ENCODE data around the gene PALD1.

Gene PALD1

DNA sequence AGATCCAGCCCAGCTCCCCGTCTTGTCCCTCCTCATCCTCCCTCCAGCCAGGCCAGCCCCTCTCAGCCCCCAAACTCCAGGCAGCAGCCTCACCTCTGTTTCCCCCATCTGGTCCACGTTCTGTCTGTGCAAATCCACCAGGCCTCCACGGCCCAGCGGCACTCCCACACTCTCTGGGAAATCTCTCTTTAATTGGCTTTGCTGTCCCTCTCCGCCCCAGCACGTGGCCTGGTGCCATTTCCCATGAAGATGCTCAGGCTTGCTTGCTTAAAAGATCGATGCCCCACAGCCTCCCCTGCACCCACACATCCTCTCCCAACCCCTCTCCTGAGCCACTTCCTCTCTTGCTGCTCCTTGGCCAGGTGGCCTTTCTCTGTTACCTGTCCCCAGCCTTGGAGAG is 84.7 kb downstream of the PALD1 start:
- no peak overlapping the region for H3K27ac ChIP-seq (ENCODE audit: low read depth, low read length)
- H3K27me3 ChIP-seq (ENCODE audit: control insufficient read depth, low read length) = no peaks in the 10 kb centered on the region
- H3K79me2 ChIP-seq (ENCODE audit: control insufficient read depth, low read length) = no peaks in the 10 kb centered on the region
- no peaks in the 10 kb centered on the region for H4K20me1 ChIP-seq (ENCODE audit: control insufficient read depth, insufficient read depth, low read depth, low read length)
- H3F3A ChIP-seq (ENCODE audit: control insufficient read depth, insufficient read depth) = no peaks in the 10 kb centered on the region
- H3K4me1 ChIP-seq (ENCODE audit: control insufficient read depth, low read length) = peaks cover 49% of the 10 kb centered on the region
- H3K9me3 ChIP-seq (ENCODE audit: control insufficient read depth, insufficient read depth, low read length) = no peaks in the 10 kb centered on the region
- no peak overlapping the region for H3K4me2 ChIP-seq (ENCODE audit: low read length)
- no peaks in the 10 kb centered on the region for H3K9me2 ChIP-seq (replicated peaks; ENCODE audit: control insufficient read depth, low read length)
- peaks cover 30% of the 10 kb centered on the region for H3K36me3 ChIP-seq (ENCODE audit: control insufficient read depth, low read length)
- TF ChIP-seq EZH2phosphoT487 (IDR thresholded peaks at IDR 0.05; ENCODE audit: borderline replicate concordance, low read length) = no peak
- TF ChIP-seq, protein P1, sequence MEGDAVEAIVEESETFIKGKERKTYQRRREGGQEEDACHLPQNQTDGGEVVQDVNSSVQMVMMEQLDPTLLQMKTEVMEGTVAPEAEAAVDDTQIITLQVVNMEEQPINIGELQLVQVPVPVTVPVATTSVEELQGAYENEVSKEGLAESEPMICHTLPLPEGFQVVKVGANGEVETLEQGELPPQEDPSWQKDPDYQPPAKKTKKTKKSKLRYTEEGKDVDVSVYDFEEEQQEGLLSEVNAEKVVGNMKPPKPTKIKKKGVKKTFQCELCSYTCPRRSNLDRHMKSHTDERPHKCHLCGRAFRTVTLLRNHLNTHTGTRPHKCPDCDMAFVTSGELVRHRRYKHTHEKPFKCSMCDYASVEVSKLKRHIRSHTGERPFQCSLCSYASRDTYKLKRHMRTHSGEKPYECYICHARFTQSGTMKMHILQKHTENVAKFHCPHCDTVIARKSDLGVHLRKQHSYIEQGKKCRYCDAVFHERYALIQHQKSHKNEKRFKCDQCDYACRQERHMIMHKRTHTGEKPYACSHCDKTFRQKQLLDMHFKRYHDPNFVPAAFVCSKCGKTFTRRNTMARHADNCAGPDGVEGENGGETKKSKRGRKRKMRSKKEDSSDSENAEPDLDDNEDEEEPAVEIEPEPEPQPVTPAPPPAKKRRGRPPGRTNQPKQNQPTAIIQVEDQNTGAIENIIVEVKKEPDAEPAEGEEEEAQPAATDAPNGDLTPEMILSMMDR (IDR thresholded peaks at IDR 0.05; ENCODE audit: low read depth, low read length, poor library complexity, severe bottlenecking) = no peak
- H3K4me3 ChIP-seq (ENCODE audit: low read length) = no peak overlapping the region

DNA sequence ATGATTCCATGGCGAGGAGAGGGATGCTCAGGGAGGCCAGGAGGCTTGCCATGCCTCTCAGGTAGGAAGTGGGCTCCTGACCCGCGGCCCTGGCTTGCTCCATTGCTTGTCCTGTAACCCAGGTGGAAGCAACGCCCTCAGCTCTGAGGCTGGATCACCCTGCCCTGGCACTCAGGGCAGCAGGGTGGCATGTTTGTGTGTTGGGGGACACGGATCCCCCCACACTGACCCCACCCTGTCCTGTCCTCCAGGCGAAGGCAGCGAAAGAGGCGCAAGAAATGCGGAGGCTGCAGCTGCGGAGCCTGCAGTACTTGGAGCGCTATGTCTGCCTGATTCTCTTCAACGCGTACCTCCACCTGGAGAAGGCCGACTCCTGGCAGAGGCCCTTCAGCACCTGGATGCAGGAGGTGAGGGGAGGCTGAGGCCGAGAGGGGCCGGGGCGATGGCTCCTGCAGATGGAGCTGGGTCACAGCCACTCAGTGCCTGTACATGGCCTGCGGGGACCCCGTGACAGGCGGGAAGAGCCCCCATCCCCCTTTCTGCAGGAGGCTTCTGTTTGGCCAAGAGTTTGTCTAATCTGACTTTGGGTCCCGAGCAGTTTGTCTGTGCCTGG is 85.7 kb downstream of the PALD1 start:
- Histone ChIP-seq H3F3A (ENCODE audit: control insufficient read depth, insufficient read depth) (no peaks in the 10 kb centered on the region), H3K4me3 (ENCODE audit: low read length) (no peak overlapping the region), H3K4me2 (ENCODE audit: low read length) (no peak overlapping the region), H3K4me1 (ENCODE audit: control insufficient read depth, low read length) (peaks cover 40% of the 10 kb centered on the region), H3K36me3 (ENCODE audit: control insufficient read depth, low read length) (peaks cover 35% of the 10 kb centered on the region), H3K27ac (ENCODE audit: low read depth, low read length) (no peak overlapping the region), H3K79me2 (ENCODE audit: control insufficient read depth, low read length) (no peaks in the 10 kb centered on the region), H4K20me1 (ENCODE audit: control insufficient read depth, insufficient read depth, low read depth, low read length) (no peaks in the 10 kb centered on the region), H3K9me2 (replicated peaks; ENCODE audit: control insufficient read depth, low read length) (no peaks in the 10 kb centered on the region), H3K27me3 (ENCODE audit: control insufficient read depth, low read length) (no peaks in the 10 kb centered on the region), H3K9me3 (ENCODE audit: control insufficient read depth, insufficient read depth, low read length) (no peaks in the 10 kb centered on the region)
- no peak for TF ChIP-seq EZH2phosphoT487 (IDR thresholded peaks at IDR 0.05; ENCODE audit: borderline replicate concordance, low read length)
- TF ChIP-seq, protein P1 (IDR thresholded peaks at IDR 0.05; ENCODE audit: low read depth, low read length, poor library complexity, severe bottlenecking) = no peak

DNA sequence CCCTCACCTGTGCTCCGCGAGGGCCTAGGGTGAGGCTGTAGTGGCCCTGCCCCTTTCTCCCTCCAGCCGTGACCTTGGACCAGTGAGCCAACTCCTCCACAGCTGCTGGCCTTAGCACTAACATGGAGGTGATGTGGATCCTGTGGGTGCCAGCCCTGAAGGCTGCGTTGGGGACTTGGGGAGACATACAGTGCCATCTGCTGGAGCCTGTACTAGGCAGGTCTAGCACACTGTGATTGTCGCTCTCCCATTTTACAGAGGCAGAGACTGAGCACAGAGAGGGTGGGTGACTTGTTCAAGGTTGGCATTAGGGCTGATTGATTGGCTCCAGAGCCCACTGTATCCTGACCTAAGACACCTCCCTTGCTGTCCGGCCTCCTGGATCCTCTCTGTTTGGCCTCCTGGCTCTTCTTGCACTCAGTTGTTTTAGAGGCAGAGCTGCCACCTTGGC is 86.4 kb downstream of the PALD1 start:
- no peak overlapping the region for H3K4me2 ChIP-seq (ENCODE audit: low read length)
- no peak for TF ChIP-seq EZH2phosphoT487 (IDR thresholded peaks at IDR 0.05; ENCODE audit: borderline replicate concordance, low read length)
- TF ChIP-seq, protein P1 (IDR thresholded peaks at IDR 0.05; ENCODE audit: low read depth, low read length, poor library complexity, severe bottlenecking) = peak; percentile 43
- H3F3A ChIP-seq (ENCODE audit: control insufficient read depth, insufficient read depth) = no peaks in the 10 kb centered on the region
- no peaks in the 10 kb centered on the region for H3K9me3 ChIP-seq (ENCODE audit: control insufficient read depth, insufficient read depth, low read length)
- H3K4me3 ChIP-seq (ENCODE audit: low read length) = no peak overlapping the region
- no peaks in the 10 kb centered on the region for H3K27me3 ChIP-seq (ENCODE audit: control insufficient read depth, low read length)
- no peaks in the 10 kb centered on the region for H3K9me2 ChIP-seq (replicated peaks; ENCODE audit: control insufficient read depth, low read length)
- peaks cover 32% of the 10 kb centered on the region for H3K4me1 ChIP-seq (ENCODE audit: control insufficient read depth, low read length)
- H3K79me2 ChIP-seq (ENCODE audit: control insufficient read depth, low read length) = no peaks in the 10 kb centered on the region
- no peak overlapping the region for H3K27ac ChIP-seq (ENCODE audit: low read depth, low read length)
- H3K36me3 ChIP-seq (ENCODE audit: control insufficient read depth, low read length) = peaks cover 36% of the 10 kb centered on the region
- H4K20me1 ChIP-seq (ENCODE audit: control insufficient read depth, insufficient read depth, low read depth, low read length) = no peaks in the 10 kb centered on the region

Data from DOHH2 (cell line).